ENCODE results near the gene POLR3A.

The POLR3A gene

DNA sequence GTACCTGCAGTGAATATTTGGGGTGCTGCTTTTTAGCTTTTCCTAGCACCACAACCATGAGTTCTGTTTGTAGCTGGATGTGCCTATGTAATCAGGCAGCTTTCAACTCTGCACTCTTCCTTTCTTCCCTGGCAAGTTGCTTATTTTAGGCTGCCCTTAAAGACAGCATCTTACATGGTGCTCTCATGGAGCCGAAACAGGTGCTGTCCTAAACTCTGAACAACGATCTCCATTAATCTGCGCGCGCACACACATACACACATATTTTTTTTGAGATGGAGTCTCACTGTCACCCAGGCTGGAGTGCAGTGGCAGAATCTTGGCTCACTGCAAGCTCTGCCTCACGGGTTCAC, 13.4 kb upstream of the POLR3A start:
- Histone ChIP-seq H3K79me2 (ENCODE audit: low read length) (peaks cover 34% of the 10 kb centered on the region), H3K36me3 (replicated peaks; ENCODE audit: low read depth, low read length) (peaks cover 43% of the 10 kb centered on the region), H2AFZ (ENCODE audit: low read depth, low read length) (no peak overlapping the region), H3K9ac (ENCODE audit: low read length) (no peak overlapping the region), H3K4me3 (ENCODE audit: low read length) (no peak overlapping the region), H3K27me3 (ENCODE audit: low read depth, low read length) (no peaks in the 10 kb centered on the region), H4K20me1 (ENCODE audit: insufficient read depth, low read length) (peaks cover 57% of the 10 kb centered on the region), H3K27ac (ENCODE audit: low read length) (peak overlapping the region; percentile 8; the same call in 1 of the 2 replicates), H3K4me1 (ENCODE audit: low read length) (peaks cover 28% of the 10 kb centered on the region), H3K9me3 (ENCODE audit: insufficient read depth, low read length) (no peaks in the 10 kb centered on the region), H3K4me2 (ENCODE audit: low read length) (no peak overlapping the region)
- TF ChIP-seq, protein P1, sequence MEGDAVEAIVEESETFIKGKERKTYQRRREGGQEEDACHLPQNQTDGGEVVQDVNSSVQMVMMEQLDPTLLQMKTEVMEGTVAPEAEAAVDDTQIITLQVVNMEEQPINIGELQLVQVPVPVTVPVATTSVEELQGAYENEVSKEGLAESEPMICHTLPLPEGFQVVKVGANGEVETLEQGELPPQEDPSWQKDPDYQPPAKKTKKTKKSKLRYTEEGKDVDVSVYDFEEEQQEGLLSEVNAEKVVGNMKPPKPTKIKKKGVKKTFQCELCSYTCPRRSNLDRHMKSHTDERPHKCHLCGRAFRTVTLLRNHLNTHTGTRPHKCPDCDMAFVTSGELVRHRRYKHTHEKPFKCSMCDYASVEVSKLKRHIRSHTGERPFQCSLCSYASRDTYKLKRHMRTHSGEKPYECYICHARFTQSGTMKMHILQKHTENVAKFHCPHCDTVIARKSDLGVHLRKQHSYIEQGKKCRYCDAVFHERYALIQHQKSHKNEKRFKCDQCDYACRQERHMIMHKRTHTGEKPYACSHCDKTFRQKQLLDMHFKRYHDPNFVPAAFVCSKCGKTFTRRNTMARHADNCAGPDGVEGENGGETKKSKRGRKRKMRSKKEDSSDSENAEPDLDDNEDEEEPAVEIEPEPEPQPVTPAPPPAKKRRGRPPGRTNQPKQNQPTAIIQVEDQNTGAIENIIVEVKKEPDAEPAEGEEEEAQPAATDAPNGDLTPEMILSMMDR (IDR thresholded peaks at IDR 0.05; ENCODE audit: low read depth, low read length), result no peak
- no peak for TF ChIP-seq EZH2phosphoT487 (IDR thresholded peaks at IDR 0.05; ENCODE audit: low read depth)

DNA sequence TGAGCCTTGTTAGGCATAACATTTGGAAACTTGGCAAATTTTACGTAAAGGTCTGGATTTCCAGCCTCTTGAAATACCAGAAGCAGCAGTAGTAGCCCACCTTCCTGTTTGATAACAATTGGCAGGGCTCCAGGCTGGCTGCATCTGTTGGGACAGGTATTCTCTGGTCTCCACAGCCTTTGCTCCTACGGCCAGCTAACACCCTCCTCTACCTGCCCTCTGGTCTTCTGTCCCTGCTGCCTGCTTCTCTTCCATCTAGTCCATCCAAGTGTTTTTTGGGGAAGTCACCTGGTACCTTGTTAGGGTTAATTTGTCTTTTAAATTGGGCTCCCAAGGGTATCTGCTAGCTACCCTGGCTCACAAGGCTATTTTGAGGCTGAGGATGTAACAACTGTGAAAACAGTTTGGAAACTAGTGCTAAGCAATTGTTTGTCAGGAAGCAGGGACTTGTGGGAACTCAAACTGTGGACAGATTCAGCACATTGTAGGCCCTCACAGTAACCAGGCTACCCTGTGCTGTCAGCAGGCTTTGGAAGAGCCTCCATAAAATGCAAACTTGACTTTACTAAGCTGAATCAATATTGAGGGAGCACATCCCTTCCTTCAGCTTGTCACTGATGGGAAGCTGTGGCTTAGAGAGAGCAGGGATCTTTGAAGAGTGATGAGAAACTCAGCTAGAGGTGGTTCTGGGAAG, 12.9 kb upstream of the POLR3A start:
- Histone ChIP-seq H3K36me3 (replicated peaks; ENCODE audit: low read depth, low read length) (peaks cover 48% of the 10 kb centered on the region), H3K27ac (ENCODE audit: low read length) (peak overlapping the region; percentile 8; the same call in 1 of the 2 replicates), H3K79me2 (ENCODE audit: low read length) (peaks cover 39% of the 10 kb centered on the region)

DNA sequence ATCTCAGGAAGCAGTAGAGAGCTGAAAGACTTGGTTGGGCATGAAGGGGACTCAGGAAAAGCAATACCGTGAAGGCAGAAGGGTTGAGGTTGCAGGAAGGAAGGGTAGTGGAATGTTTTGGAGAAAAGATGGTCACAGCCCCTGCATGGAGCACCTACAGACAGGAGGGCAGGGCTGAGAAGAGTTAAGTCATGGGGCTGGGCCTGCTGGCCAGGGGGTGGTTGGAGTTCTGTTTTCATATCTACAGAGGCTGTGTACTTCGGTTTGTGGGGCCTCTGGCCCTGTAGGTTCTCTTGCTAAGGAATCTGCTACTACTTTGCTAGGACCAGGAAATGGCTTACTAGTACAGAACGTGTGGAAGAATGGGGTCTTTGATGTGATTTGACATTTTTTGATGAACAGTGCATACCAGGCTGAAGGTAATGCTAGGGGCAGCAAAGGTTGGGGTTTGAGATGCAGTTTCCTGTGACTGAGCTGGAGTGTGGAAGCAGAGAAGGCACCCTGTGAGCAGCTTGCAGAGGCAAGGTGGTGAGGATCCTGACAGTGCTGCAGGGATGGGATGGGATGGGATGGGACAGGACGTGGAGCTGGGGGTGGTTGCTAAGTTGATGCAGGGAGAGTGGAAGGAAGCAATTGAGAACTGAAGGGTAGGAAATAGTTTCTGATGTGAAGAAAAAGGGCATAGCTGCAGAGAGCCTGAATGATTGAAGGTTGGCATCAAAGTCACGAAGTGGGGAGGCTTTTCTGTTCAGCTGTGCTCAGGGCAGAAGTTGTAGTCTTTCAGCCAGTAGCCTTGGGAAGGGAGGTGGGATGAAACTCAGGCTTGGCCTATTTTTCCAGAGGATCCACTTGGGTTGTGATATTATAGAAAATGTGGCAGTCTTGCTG, 12.1 kb upstream of the POLR3A start:
- H3K79me2 ChIP-seq (ENCODE audit: low read length), result peaks cover 47% of the 10 kb centered on the region
- peaks cover 54% of the 10 kb centered on the region for H3K36me3 ChIP-seq (replicated peaks; ENCODE audit: low read depth, low read length)
- H3K9me3 ChIP-seq (ENCODE audit: insufficient read depth, low read length), result no peaks in the 10 kb centered on the region
- H4K20me1 ChIP-seq (ENCODE audit: insufficient read depth, low read length), result peaks cover 67% of the 10 kb centered on the region
- H3K27ac ChIP-seq (ENCODE audit: low read length), result no peak overlapping the region
- no peak overlapping the region for H2AFZ ChIP-seq (ENCODE audit: low read depth, low read length)
- no peak overlapping the region for H3K4me3 ChIP-seq (ENCODE audit: low read length)
- TF ChIP-seq EZH2phosphoT487 (IDR thresholded peaks at IDR 0.05; ENCODE audit: low read depth), result no peak
- TF ChIP-seq, protein P1 (IDR thresholded peaks at IDR 0.05; ENCODE audit: low read depth, low read length), result no peak
- H3K9ac ChIP-seq (ENCODE audit: low read length), result no peak overlapping the region
- H3K27me3 ChIP-seq (ENCODE audit: low read depth, low read length), result no peaks in the 10 kb centered on the region
- H3K4me1 ChIP-seq (ENCODE audit: low read length), result peaks cover 28% of the 10 kb centered on the region
- no peak overlapping the region for H3K4me2 ChIP-seq (ENCODE audit: low read length)

More for the DNA sequence above, 12.9 kb upstream of the POLR3A start:
- H3K9ac ChIP-seq (ENCODE audit: low read length), result no peak overlapping the region
- TF ChIP-seq, protein P1 (IDR thresholded peaks at IDR 0.05; ENCODE audit: low read depth, low read length), result no peak
- TF ChIP-seq EZH2phosphoT487 (IDR thresholded peaks at IDR 0.05; ENCODE audit: low read depth), result no peak
- no peaks in the 10 kb centered on the region for H3K27me3 ChIP-seq (ENCODE audit: low read depth, low read length)
- no peak overlapping the region for H3K4me3 ChIP-seq (ENCODE audit: low read length)
- no peak overlapping the region for H2AFZ ChIP-seq (ENCODE audit: low read depth, low read length)
- H3K4me2 ChIP-seq (ENCODE audit: low read length), result no peak overlapping the region
- H3K4me1 ChIP-seq (ENCODE audit: low read length), result peaks cover 24% of the 10 kb centered on the region
- H3K9me3 ChIP-seq (ENCODE audit: insufficient read depth, low read length), result no peaks in the 10 kb centered on the region
- H4K20me1 ChIP-seq (ENCODE audit: insufficient read depth, low read length), result peaks cover 61% of the 10 kb centered on the region

DNA sequence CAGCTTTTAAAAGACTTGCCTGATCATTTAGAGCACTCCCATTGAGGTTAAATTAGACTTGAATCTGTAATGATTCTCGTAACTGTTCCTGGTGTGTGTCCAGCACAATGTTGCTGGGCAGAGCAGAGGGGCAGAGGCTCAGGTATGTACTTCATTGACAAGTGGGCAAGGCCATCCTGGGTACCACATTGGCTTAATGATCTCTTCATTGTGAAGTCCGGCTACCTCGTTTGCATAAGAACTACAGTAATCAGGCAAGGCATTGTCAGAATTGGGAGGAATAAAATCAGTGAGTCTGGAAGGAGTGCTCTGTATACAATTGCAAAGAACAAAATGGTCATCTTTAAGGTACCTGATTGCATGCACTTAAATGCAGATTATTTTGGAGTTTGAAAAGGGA, 10.4 kb upstream of the POLR3A start:
- TF ChIP-seq, protein P1 (IDR thresholded peaks at IDR 0.05; ENCODE audit: low read depth, low read length), result no peak
- TF ChIP-seq EZH2phosphoT487 (IDR thresholded peaks at IDR 0.05; ENCODE audit: low read depth), result no peak
- Histone ChIP-seq H3K4me2 (ENCODE audit: low read length) (no peak overlapping the region), H4K20me1 (ENCODE audit: insufficient read depth, low read length) (peaks cover 84% of the 10 kb centered on the region)

More for the DNA sequence above, 10.4 kb upstream of the POLR3A start:
- Histone ChIP-seq H3K4me3 (ENCODE audit: low read length) (no peak overlapping the region), H3K27me3 (ENCODE audit: low read depth, low read length) (no peaks in the 10 kb centered on the region), H3K9me3 (ENCODE audit: insufficient read depth, low read length) (no peaks in the 10 kb centered on the region), H3K79me2 (ENCODE audit: low read length) (peaks cover 63% of the 10 kb centered on the region), H3K27ac (ENCODE audit: low read length) (no peak overlapping the region), H3K9ac (ENCODE audit: low read length) (no peak overlapping the region), H2AFZ (ENCODE audit: low read depth, low read length) (no peak overlapping the region), H3K4me1 (ENCODE audit: low read length) (peaks cover 30% of the 10 kb centered on the region), H3K36me3 (replicated peaks; ENCODE audit: low read depth, low read length) (peaks cover 70% of the 10 kb centered on the region)

Measured in OCI-LY3 (cell line).